CD14-positive monocyte (primary cell): ENCODE data around the gene SCAPER. TPM values are rescaled to one million over a fixed set of nuclear protein-coding genes. Genes with fewer than 3 reads are reported as not detected.

ENCODE experiments used
- DNase-seq, 3 donors: peaks; one replicate each; pipeline ENCODE4 v3.0.0-alpha.2; 2011 to 2022
- H2AFZ ChIP-seq: 2 replicates; pipeline ENCODE4 v1.6.0; 2012; ENCODE audit warnings: mild to moderate bottlenecking, low read depth, low read length, inconsistent platforms; ENCODE audit not compliant: insufficient read depth, poor library complexity, severe bottlenecking
- H3K27ac ChIP-seq, 2 donors: 1 replicate in 1 of 2; 2 replicates in 1 of 2; pipeline ENCODE4 v1.5.1; 2012 to 2013; ENCODE audit warnings: low read length in 2 of 2, control low read depth in 1 of 2, inconsistent platforms in 1 of 2, low read depth in 1 of 2, mild to moderate bottlenecking in 1 of 2
- H3K27me3 ChIP-seq, 2 donors: one replicate each; pipeline versions ENCODE4 v1.6.0 to v1.6.1; 2011 to 2013; ENCODE audit warnings: low read length in 2 of 2; ENCODE audit not compliant: control insufficient read depth in 2 of 2, insufficient read depth in 2 of 2
- H3K36me3 ChIP-seq, 2 donors: replicated peaks in 1 of 2; 1 replicate in 1 of 2; 2 replicates in 1 of 2; pipeline versions ENCODE4 v1.5.1 to v1.6.1; 2012 to 2013; ENCODE audit warnings: low read length in 2 of 2, control low read depth in 1 of 2, inconsistent platforms in 1 of 2, mild to moderate bottlenecking in 1 of 2; ENCODE audit not compliant: insufficient read depth in 2 of 2, control insufficient read depth in 1 of 2
- H3K4me1 ChIP-seq, 2 donors: 1 replicate in 1 of 2; 2 replicates in 1 of 2; pipeline versions ENCODE4 v1.5.1 to v1.6.1; 2012 to 2013; ENCODE audit warnings: low read length in 2 of 2, control low read depth in 1 of 2, inconsistent platforms in 1 of 2, mild to moderate bottlenecking in 1 of 2, moderate library complexity in 1 of 2; ENCODE audit not compliant: insufficient read depth in 2 of 2, control insufficient read depth in 1 of 2
- H3K4me2 ChIP-seq: replicated peaks from 2 replicates; pipeline ENCODE3; 2012; ENCODE audit warnings: low read length, moderate library complexity, mild to moderate bottlenecking; ENCODE audit not compliant: poor library complexity, severe bottlenecking; ENCODE audit errors: extremely low read depth
- H3K4me3 ChIP-seq, 3 experiments: fragments of 200-600 bp in 1 of 3; sonication (generic) in 1 of 3; replicated peaks in 1 of 3; 1 replicate in 2 of 3; 2 replicates in 1 of 3; pipeline ENCODE4 v1.5.1; 2011 to 2013; ENCODE audit warnings: low read length in 3 of 3, mild to moderate bottlenecking in 3 of 3, control low read depth in 2 of 3, low read depth in 2 of 3, inconsistent platforms in 1 of 3, moderate library complexity in 1 of 3
- H3K79me2 ChIP-seq: 2 replicates; pipeline ENCODE4 v1.6.0; 2012; ENCODE audit warnings: mild to moderate bottlenecking, control low read depth, inconsistent platforms, low read length, moderate library complexity; ENCODE audit not compliant: insufficient read depth
- H3K9ac ChIP-seq: 2 replicates; pipeline ENCODE4 v1.6.0; 2017; ENCODE audit warnings: low read length, mild to moderate bottlenecking; ENCODE audit not compliant: insufficient read depth, poor library complexity, severe bottlenecking
- H3K9me3 ChIP-seq, 2 donors: replicated peaks in 1 of 2; 1 replicate in 1 of 2; 2 replicates in 1 of 2; pipeline versions ENCODE4 v1.5.1 to v1.6.1; 2012 to 2013; ENCODE audit warnings: low read length in 2 of 2, control low read depth in 1 of 2; ENCODE audit not compliant: control insufficient read depth in 1 of 2, insufficient read depth in 1 of 2
- H4K20me1 ChIP-seq: 2 replicates; pipeline ENCODE4 v1.6.0; 2012; ENCODE audit warnings: mild to moderate bottlenecking, low read length, control low read depth, moderate library complexity; ENCODE audit not compliant: insufficient read depth
- H3K27ac Mint-ChIP-seq, 7 donors: one replicate each; pipeline ENCODE4 v1.8.0; 2020; ENCODE audit warnings: mild to moderate bottlenecking in 7 of 7, mixed read lengths in 7 of 7, moderate library complexity in 6 of 7, inconsistent platforms in 2 of 7
- H3K27me3 Mint-ChIP-seq, 3 donors: one replicate each; pipeline ENCODE4 v1.8.0; 2021 to 2022; ENCODE audit warnings: low read depth in 3 of 3, mild to moderate bottlenecking in 3 of 3, mixed read lengths in 3 of 3, moderate library complexity in 3 of 3, inconsistent platforms in 1 of 3
- H3K36me3 Mint-ChIP-seq, 2 donors: one replicate each; pipeline ENCODE4 v1.8.0; 2020; ENCODE audit warnings: mixed read lengths in 2 of 2, inconsistent platforms in 1 of 2, mild to moderate bottlenecking in 1 of 2
- H3K4me1 Mint-ChIP-seq: one replicate; pipeline ENCODE4 v1.8.0; 2020; ENCODE audit warnings: mild to moderate bottlenecking, mixed read lengths
- H3K4me3 Mint-ChIP-seq, 2 donors: one replicate each; pipeline ENCODE4 v1.8.0; 2020; ENCODE audit warnings: mild to moderate bottlenecking in 2 of 2, mixed read lengths in 2 of 2, moderate library complexity in 1 of 2
- H3K9me3 Mint-ChIP-seq, 7 donors: one replicate each; pipeline ENCODE4 v1.8.0; 2020 to 2022; ENCODE audit warnings: mixed read lengths in 7 of 7, mild to moderate bottlenecking in 6 of 7, moderate library complexity in 6 of 7, inconsistent platforms in 2 of 7
- WGBS: methylation state at CpG from one replicate; pipeline ENCODE4 v1.1.5; 2013; ENCODE audit warnings: missing lambda C conversion rate; ENCODE audit not compliant: insufficient coverage; 5-methylcytosine and 5-hydroxymethylcytosine counted together
- intact Hi-C, 2 donors: fragments of 100-400 bp; cut with micrococcal nuclease; formaldehyde crosslinking; loops; one replicate each; pipeline versions ENCODE4 v1.15.0 to v1.15.1; 2023
- polyA plus RNA-seq, 3 donors: library from polyadenylated mRNA; depleted of rRNA in 1 of 3; unstranded in 2 of 3; stranded (reverse) in 1 of 3; fragments of 300-500 nt in 2 of 3; fragments of >200 nt in 1 of 3; fragmentation: Illumina TruSeq in 2 of 3; gene quantifications; 1 replicate in 2 of 3; 2 replicates in 1 of 3; pipeline ENCODE4 v1.2.3, GENCODE V29; 2012 to 2021
- TF ChIP-seq, protein P1 (sequence below): fragments of 200-600 bp; IDR thresholded peaks from one replicate; pipeline ENCODE4 v1.8.0; 2022; ENCODE audit warnings: antibody characterized with exemption, mild to moderate bottlenecking

Gene SCAPER
- polyA plus RNA-seq, 3 donors, result 2.5 to 5.4 (median 4.2) TPM

DNA sequence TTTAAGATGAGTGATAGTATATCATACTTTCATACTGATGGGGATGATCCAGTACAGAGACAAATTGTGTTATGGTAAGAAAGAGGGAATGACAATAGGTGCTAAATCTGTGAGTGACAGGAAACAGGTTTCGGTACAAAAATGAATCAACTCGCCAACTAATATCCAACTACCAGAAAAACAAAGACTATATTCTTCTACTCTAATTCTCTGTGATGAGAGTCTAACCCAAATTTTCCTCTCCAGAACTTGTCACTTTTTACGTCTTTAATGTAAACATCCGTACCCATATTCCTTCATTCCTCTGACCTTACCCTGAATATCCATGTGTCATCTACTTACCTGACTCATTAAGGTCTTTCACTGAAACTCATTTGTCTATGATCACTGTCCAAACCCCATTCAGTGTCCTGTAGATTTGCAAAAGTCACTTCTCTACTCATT lies 39.6 kb downstream of the SCAPER start:
- Histone ChIP-seq H2AFZ (no peak overlapping the region), H3K4me1 (no peaks in the 10 kb centered on the region), H3K36me3 (no peaks in the 10 kb centered on the region), H3K9me3 (no peaks in the 10 kb centered on the region), H3K79me2 (no peaks in the 10 kb centered on the region), H3K4me2 (no peak overlapping the region), H3K27me3 (no peaks in the 10 kb centered on the region), H3K9ac (no peak overlapping the region), H4K20me1 (no peaks in the 10 kb centered on the region), H3K4me3 (no peak overlapping the region), H3K27ac (no peak overlapping the region)
- Mint-ChIP-seq H3K4me3 (no peak overlapping the region), H3K36me3 (peaks cover 4 to 7% of the 10 kb centered on the region in 2 donors), H3K9me3 (no peaks in the 10 kb centered on the region), H3K27me3 (no peaks in the 10 kb centered on the region), H3K4me1 (no peaks in the 10 kb centered on the region), H3K27ac (peak overlapping the region in 1 of 7 donors; percentile 35)
- WGBS, result 67% methylated on average over 3 of the region's 4 CpGs
- intact Hi-C loops, result no loop called here
- TF ChIP-seq, protein P1, sequence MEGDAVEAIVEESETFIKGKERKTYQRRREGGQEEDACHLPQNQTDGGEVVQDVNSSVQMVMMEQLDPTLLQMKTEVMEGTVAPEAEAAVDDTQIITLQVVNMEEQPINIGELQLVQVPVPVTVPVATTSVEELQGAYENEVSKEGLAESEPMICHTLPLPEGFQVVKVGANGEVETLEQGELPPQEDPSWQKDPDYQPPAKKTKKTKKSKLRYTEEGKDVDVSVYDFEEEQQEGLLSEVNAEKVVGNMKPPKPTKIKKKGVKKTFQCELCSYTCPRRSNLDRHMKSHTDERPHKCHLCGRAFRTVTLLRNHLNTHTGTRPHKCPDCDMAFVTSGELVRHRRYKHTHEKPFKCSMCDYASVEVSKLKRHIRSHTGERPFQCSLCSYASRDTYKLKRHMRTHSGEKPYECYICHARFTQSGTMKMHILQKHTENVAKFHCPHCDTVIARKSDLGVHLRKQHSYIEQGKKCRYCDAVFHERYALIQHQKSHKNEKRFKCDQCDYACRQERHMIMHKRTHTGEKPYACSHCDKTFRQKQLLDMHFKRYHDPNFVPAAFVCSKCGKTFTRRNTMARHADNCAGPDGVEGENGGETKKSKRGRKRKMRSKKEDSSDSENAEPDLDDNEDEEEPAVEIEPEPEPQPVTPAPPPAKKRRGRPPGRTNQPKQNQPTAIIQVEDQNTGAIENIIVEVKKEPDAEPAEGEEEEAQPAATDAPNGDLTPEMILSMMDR, result no peak
- DNase-seq, result no peak

DNA sequence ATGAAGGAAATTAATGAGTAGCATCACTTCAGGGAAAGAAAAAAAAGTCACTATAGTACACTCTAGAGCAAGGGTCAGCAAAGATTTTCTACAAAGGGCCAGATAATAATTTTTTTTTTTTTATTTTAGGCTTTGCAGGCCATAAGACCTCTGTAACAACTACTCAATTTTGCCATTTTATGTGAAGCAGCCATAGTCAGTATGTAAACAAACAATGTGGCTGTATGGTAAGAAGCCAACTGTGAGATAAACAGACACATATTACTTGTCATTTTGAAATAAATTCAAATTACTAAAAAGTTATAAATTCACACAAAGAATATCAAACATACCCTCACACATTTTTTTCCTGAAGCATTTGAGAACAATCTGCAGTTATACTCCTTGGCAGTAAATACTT lies 40.6 kb downstream of the SCAPER start:
- H3K27me3 Mint-ChIP-seq, result no peaks in the 10 kb centered on the region
- Histone ChIP-seq H3K4me3 (no peak overlapping the region), H3K4me1 (no peaks in the 10 kb centered on the region), H4K20me1 (no peaks in the 10 kb centered on the region), H3K9ac (no peak overlapping the region), H3K27ac (no peak overlapping the region), H3K9me3 (no peaks in the 10 kb centered on the region), H2AFZ (no peak overlapping the region), H3K4me2 (no peak overlapping the region), H3K27me3 (no peaks in the 10 kb centered on the region), H3K36me3 (no peaks in the 10 kb centered on the region), H3K79me2 (no peaks in the 10 kb centered on the region)
- no peak for DNase-seq
- H3K4me3 Mint-ChIP-seq, result no peak overlapping the region
- H3K36me3 Mint-ChIP-seq, result peaks cover 2 to 7% of the 10 kb centered on the region in 2 donors
- no peaks in the 10 kb centered on the region for H3K9me3 Mint-ChIP-seq
- H3K4me1 Mint-ChIP-seq, result no peaks in the 10 kb centered on the region
- intact Hi-C loops, result no loop called here
- TF ChIP-seq, protein P1, result no peak
- no peak overlapping the region for H3K27ac Mint-ChIP-seq
